ENCODE measurements around the gene PASD1. TPM values are rescaled to one million over a fixed set of nuclear protein-coding genes. Genes with fewer than 3 reads are reported as not detected.
"Not testable (repeated sequence)": the region's sequence is repeated elsewhere in the genome, so short reads cannot be mapped to it uniquely, and the experiment has no call there.

PASD1 gene
- total RNA-seq, 1 donor from 2014 or later: not detected

DNA sequence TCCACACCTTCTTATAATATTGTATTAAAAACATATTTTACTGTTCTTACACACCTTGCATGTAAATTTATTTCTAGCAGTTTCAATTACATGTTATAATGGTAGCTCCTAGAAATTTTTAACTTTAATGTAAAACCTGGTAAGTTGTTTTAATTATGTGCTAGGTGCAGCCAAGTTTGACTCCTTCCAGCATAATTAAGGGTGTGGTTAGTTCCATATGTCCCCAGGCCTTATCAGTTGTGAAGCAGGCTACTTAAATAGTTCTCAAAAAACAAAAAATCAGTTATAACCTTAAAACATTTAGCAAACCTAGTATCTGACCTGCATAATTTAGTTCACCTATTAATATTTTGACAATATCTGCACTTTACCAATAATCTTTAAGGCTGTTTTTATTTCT lies 26.9 kb upstream of the PASD1 start:
- Histone ChIP-seq H3K27me3 (ENCODE audit: low read depth) (no peaks in the 10 kb centered on the region), H3K4me3 (no peak overlapping the region), H3K9me3 (no peaks in the 10 kb centered on the region), H3K36me3 (no peaks in the 10 kb centered on the region), H3K27ac (no peak overlapping the region), H3K4me1 (no peaks in the 10 kb centered on the region)
- intact Hi-C loops (cut with DNase I): no loop called here
- TF ChIP-seq, protein P1, sequence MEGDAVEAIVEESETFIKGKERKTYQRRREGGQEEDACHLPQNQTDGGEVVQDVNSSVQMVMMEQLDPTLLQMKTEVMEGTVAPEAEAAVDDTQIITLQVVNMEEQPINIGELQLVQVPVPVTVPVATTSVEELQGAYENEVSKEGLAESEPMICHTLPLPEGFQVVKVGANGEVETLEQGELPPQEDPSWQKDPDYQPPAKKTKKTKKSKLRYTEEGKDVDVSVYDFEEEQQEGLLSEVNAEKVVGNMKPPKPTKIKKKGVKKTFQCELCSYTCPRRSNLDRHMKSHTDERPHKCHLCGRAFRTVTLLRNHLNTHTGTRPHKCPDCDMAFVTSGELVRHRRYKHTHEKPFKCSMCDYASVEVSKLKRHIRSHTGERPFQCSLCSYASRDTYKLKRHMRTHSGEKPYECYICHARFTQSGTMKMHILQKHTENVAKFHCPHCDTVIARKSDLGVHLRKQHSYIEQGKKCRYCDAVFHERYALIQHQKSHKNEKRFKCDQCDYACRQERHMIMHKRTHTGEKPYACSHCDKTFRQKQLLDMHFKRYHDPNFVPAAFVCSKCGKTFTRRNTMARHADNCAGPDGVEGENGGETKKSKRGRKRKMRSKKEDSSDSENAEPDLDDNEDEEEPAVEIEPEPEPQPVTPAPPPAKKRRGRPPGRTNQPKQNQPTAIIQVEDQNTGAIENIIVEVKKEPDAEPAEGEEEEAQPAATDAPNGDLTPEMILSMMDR (IDR thresholded peaks at IDR 0.05): no peak
- DNase-seq (no peak), ATAC-seq (no peak)

DNA sequence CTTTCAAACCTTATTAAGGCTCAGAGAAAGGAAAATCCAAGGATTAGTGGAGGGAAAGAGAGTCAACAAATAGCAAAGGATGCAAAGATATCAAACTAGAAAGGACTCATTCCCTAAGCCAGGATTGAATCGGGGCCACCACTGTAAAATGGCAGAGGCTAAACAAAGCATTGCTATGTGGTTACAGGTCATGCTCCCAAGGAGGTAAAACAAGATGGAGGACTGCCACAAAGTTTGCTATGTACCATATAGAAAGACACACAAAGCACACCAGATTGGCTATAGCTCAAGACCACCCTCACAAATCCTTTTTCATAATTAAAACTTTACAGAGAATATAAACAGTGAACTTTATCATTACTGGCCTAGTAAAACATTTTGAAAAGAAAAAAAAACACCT lies 25.9 kb upstream of the PASD1 start:
- ATAC-seq: no peak
- Histone ChIP-seq H3K9me3 (no peaks in the 10 kb centered on the region), H3K4me1 (no peaks in the 10 kb centered on the region), H3K36me3 (no peaks in the 10 kb centered on the region), H3K27ac (no peak overlapping the region), H3K4me3 (no peak overlapping the region), H3K27me3 (ENCODE audit: low read depth) (no peaks in the 10 kb centered on the region)
- intact Hi-C loops (cut with DNase I): no loop called here
- TF ChIP-seq, protein P1 (IDR thresholded peaks at IDR 0.05): no peak
- no peak for DNase-seq

DNA sequence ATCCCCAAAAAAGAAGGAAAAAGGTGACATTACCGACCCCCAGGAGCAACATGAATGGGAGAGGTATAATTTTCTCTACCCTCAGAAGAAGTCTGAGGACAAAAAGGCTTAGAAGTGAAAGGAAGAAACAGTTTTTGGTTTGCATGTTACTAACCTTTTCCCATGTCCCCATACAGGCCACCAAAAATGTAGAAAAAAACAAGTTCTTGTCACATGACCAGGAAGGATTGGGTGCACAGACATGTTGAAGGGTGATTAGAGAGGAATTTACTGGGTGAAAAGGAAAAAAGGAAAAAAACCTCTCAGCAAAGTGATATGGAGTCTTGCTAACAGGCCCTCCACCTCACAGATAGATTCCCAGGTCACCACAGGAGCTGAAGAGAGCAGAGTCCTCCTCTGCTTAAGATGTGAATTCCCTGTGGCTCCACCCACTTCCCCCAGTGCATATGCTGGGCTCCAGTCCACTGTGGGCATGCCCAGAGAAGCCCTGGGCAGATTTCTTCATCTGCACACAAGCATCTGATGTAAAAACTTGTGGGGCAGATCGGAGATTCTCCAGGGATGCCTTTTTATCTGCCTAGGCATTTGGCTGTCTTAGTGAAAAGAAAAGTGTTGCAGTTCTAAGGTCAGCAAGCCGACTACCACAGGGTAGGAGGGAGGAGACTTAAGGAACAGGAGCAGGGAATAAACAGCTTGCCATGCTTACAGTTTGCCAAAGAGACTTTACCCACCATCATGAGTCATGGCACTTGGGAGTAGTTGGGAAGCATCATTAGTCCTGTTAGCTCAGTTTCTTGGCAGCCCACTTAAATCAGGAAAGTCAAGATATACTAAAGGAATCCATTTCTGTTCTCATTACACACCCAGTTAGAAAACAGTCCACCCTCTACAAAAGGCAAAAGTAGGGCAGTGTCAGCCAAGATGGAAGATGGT lies 25.0 kb upstream of the PASD1 start:
- no peaks in the 10 kb centered on the region for H3K27me3 ChIP-seq (ENCODE audit: low read depth)
- TF ChIP-seq, protein P1 (IDR thresholded peaks at IDR 0.05): no peak
- no peak for DNase-seq
- H3K4me1 ChIP-seq: no peaks in the 10 kb centered on the region
- H3K27ac ChIP-seq: no peak overlapping the region
- intact Hi-C loops (cut with DNase I): no loop called here
- no peaks in the 10 kb centered on the region for H3K36me3 ChIP-seq
- no peaks in the 10 kb centered on the region for H3K9me3 ChIP-seq
- ATAC-seq: no peak
- H3K4me3 ChIP-seq: no peak overlapping the region

DNA sequence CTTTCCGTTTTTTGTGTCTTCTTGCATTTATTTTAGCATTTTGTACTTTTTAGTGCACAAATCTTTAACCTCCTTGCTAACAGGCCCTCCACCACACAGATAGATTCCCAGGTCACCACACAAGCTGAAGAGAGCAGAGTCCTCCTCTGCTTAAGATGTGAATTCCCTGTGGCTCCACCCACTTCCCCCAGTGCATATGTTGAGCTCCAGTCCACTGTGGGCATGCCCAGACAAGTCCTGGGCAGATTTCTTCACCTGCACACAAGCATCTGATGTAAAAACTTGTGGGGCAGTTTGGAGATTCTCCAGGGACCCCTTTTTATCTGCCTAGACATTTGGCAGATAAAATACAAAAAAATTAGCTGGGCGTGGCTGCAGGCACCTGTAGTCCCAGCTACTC lies 19.8 kb upstream of the PASD1 start:
- Histone ChIP-seq H3K36me3 (no peaks in the 10 kb centered on the region), H3K4me3 (no peak overlapping the region), H3K27me3 (ENCODE audit: low read depth) (no peaks in the 10 kb centered on the region), H3K27ac (no peak overlapping the region), H3K4me1 (no peaks in the 10 kb centered on the region), H3K9me3 (no peaks in the 10 kb centered on the region)
- ATAC-seq (no peak), DNase-seq (no peak)
- TF ChIP-seq, protein P1 (IDR thresholded peaks at IDR 0.05): no peak
- intact Hi-C loops (cut with DNase I): no loop called here

DNA sequence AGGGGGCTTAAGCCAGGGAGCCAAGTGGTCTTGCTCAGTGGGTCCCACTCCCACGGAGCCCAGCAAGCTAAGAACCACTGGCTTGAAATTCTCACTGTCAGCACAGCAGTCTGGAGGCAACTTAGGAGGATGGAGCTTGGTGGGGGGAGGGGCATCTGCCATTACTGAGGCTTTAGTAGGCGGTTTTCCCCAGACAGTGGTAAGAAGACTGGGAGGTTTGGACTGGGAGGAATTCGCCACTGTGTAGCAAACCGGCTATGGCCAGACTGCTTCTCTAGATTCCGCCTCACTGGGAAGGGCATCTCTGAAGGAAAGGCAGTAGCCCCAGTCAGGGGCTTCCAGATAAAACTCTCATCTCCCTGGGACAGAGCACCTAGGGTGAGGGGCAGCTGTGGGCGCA lies 17.2 kb upstream of the PASD1 start:
- H3K4me3 ChIP-seq; DNase-seq; H3K36me3 ChIP-seq; H3K27ac ChIP-seq; H3K9me3 ChIP-seq; H3K27me3 ChIP-seq (ENCODE audit: low read depth); ATAC-seq; H3K4me1 ChIP-seq; intact Hi-C loops (cut with DNase I): not testable (repeated sequence)

DNA sequence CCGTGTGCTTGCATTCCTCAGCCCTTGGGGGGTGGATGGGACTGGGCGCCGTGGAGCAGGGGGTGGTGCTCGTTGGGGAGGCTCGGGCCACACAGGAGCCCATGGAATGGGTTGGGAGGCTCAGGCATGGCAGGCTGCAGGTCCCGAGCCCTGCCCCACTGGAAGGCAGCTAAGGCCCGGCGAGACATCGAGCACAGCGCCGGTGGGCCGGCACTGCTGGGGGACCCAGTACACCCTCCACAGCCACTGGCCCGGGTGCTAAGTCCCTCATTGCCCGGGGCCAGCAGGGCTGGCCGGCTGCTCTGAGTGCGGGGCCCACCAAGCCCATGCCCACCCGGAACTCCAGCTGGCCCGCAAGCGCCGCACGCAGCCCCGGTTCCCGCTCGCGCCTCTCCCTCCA lies 12.3 kb upstream of the PASD1 start:
- H3K9me3 ChIP-seq; H3K27ac ChIP-seq; H3K4me3 ChIP-seq; H3K4me1 ChIP-seq; DNase-seq; intact Hi-C loops (cut with DNase I); H3K36me3 ChIP-seq; H3K27me3 ChIP-seq (ENCODE audit: low read depth); ATAC-seq: not testable (repeated sequence)
